Calu3 (cell line): ENCODE measurements around the gene OXSM. TPM values are rescaled to one million over a fixed set of nuclear protein-coding genes. Genes with fewer than 3 reads are reported as not detected.
A peak's percentile ranks its signal among the peaks of the same experiment; 100 is the strongest.

ENCODE experiments used
- BruUV-seq: library from RNA; stranded (reverse); fragments of 400-500 nt; replicated peaks from 2 replicates; lab custom pipeline; 2021; lab: Mats Ljungman, UMichigan
- CTCF ChIA-PET: fragments of 300-600 bp; sonication (Branson Sonifier 250); formaldehyde crosslinking; loops from one replicate; lab custom pipeline; 2022; ENCODE audit warnings: antibody characterized with exemption; lab: Charles Lee
- DNase-seq: peaks from one replicate; pipeline ENCODE4 v3.0.0; 2022
- H3K27ac Mint-ChIP-seq: one replicate; pipeline ENCODE4 v1.8.0; 2022; ENCODE audit warnings: mixed read lengths; ENCODE audit not compliant: unreplicated experiment
- H3K27me3 Mint-ChIP-seq: one replicate; pipeline ENCODE4 v1.8.0; 2022; ENCODE audit warnings: mixed read lengths; ENCODE audit not compliant: unreplicated experiment
- H3K36me3 Mint-ChIP-seq: one replicate; pipeline ENCODE4 v1.8.0; 2022; ENCODE audit warnings: mild to moderate bottlenecking, moderate library complexity, mixed read lengths; ENCODE audit not compliant: insufficient read depth, unreplicated experiment
- H3K4me1 Mint-ChIP-seq: one replicate; pipeline ENCODE4 v1.8.0; 2022; ENCODE audit warnings: mild to moderate bottlenecking, low read depth, mixed read lengths; ENCODE audit not compliant: unreplicated experiment
- H3K4me3 Mint-ChIP-seq: one replicate; pipeline ENCODE4 v1.8.0; 2022; ENCODE audit warnings: mild to moderate bottlenecking, low read depth, moderate library complexity, mixed read lengths; ENCODE audit not compliant: unreplicated experiment
- H3K9me3 Mint-ChIP-seq: one replicate; pipeline ENCODE4 v1.8.0; 2022; ENCODE audit warnings: low read depth, mixed read lengths; ENCODE audit not compliant: unreplicated experiment
- CTCF ChIP-seq: fragments of 200-600 bp; IDR thresholded peaks from one replicate; pipeline ENCODE4 v1.8.0; 2022; ENCODE audit warnings: antibody characterized with exemption; ENCODE audit not compliant: unreplicated experiment
- intact Hi-C: fragments of 100-400 bp; cut with micrococcal nuclease; formaldehyde crosslinking; loops from one replicate; pipeline ENCODE4 v1.10.0; 2022; ENCODE audit not compliant: unreplicated experiment
- total RNA-seq: library from RNA; stranded (reverse); gene quantifications from 2 replicates; pipeline ENCODE4 v1.2.3, GENCODE V29; 2022

Gene OXSM
- total RNA-seq, 1 experiment from 2014 or later = 13.6 TPM

GRCh38 chr3:25817638-25818037 lies 27.7 kb downstream of the OXSM start:
- Mint-ChIP-seq H3K27me3 (no peaks in the 10 kb centered on the region), H3K4me3 (no peak overlapping the region), H3K27ac (no peak overlapping the region), H3K9me3 (no peaks in the 10 kb centered on the region), H3K36me3 (no peaks in the 10 kb centered on the region), H3K4me1 (peaks cover 8% of the 10 kb centered on the region)
- no peak for DNase-seq
- CTCF ChIA-PET = no interaction called here
- intact Hi-C loops = no loop called here
- TF ChIP-seq CTCF = no peak
- no TSS peak for BruUV-seq

GRCh38 chr3:25818335-25818734 lies 28.4 kb downstream of the OXSM start:
- DNase-seq = no peak
- no TSS peak for BruUV-seq
- Mint-ChIP-seq H3K4me3 (no peak overlapping the region), H3K9me3 (no peaks in the 10 kb centered on the region), H3K4me1 (peaks cover 8% of the 10 kb centered on the region), H3K27me3 (no peaks in the 10 kb centered on the region), H3K36me3 (no peaks in the 10 kb centered on the region), H3K27ac (no peak overlapping the region)
- CTCF ChIA-PET = no interaction called here
- TF ChIP-seq CTCF = no peak
- intact Hi-C loops = no loop called here

- H3K4me1 Mint-ChIP-seq = peaks cover 8% of the 10 kb centered on the region
- no peaks in the 10 kb centered on the region for H3K27me3 Mint-ChIP-seq
- DNase-seq = peak; percentile 28
- CTCF ChIA-PET = interaction anchor here (0.9 kb wide), 1 partner anchor 33 kb away, joined by 5 read pairs; no protein-coding TSS in a partner anchor
- BruUV-seq = no TSS peak
- no peaks in the 10 kb centered on the region for H3K9me3 Mint-ChIP-seq
- intact Hi-C loops = no loop called here
- H3K27ac Mint-ChIP-seq = no peak overlapping the region
- no peak for TF ChIP-seq CTCF
- no peak overlapping the region for H3K4me3 Mint-ChIP-seq
- no peaks in the 10 kb centered on the region for H3K36me3 Mint-ChIP-seq
Observed at GRCh38 chr3:25820366-25820765, 30.5 kb downstream of the OXSM start.

DNA sequence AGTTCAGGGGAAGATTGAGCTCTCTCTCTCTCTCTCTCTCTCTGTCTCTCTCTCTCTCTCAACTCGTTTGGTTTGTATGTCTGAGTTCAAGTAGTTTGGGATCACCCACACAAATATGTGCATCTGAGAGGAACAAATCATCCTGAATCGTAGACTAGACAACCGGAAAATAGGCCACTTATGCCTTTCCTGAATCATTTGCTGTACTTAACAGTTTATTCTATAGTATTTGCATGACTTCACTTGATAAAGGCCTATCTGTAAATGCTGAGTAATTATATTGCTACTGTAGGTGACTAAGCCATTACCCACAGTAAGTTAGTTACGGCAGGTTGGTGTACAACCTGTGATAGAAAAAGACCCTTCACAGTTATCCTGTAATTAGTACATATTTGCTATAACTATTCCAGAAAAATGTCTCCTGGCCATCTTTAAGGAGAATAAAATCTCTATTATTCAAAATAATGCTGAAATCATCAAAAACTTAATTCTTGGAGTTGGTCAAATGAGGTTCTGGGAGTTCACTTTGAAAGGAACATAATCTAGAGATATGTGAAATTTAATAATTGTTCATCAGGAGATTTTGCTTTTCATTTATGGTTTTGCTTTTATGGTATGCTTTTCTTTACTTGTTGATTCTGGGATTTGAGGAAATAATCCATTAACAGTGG lies 31.1 kb downstream of the OXSM start:
- BruUV-seq = no TSS peak
- no peak for TF ChIP-seq CTCF
- CTCF ChIA-PET = interaction anchor here (0.9 kb wide), 1 partner anchor 33 kb away, joined by 5 read pairs; no protein-coding TSS in a partner anchor
- intact Hi-C loops = no loop called here
- Mint-ChIP-seq H3K4me3 (no peak overlapping the region), H3K27me3 (no peaks in the 10 kb centered on the region), H3K4me1 (peaks cover 8% of the 10 kb centered on the region), H3K36me3 (no peaks in the 10 kb centered on the region), H3K27ac (no peak overlapping the region), H3K9me3 (peaks cover 1% of the 10 kb centered on the region)
- DNase-seq = no peak
